KG1 (cell line): Measurements from ENCODE around the gene GCNT3.
A peak's percentile ranks its signal among the peaks of the same experiment; 100 is the strongest.
"Not testable (repeated sequence)": the region's sequence is repeated elsewhere in the genome, so short reads cannot be mapped to it uniquely, and the experiment has no call there.

Experiments used
- DNase-seq: peaks from one replicate; lab custom pipeline; 2025; lab: John Stamatoyannopoulos, UW

Gene GCNT3

GRCh38 chr15:59616379-59616778, 4.8 kb downstream of the GCNT3 start:
- no peak for DNase-seq

GRCh38 chr15:59618406-59618805, 6.8 kb downstream of the GCNT3 start:
- DNase-seq = no peak

- DNase-seq = peak; percentile 4
Observed at GRCh38 chr15:59622289-59622688, 10.7 kb downstream of the GCNT3 start.

GRCh38 chr15:59632714-59633113, 21.1 kb downstream of the GCNT3 start:
- no peak for DNase-seq

GRCh38 chr15:59636184-59636583, 24.6 kb downstream of the GCNT3 start:
- DNase-seq = no peak

GRCh38 chr15:59637507-59637906, 25.9 kb downstream of the GCNT3 start:
- not testable (repeated sequence) for DNase-seq

GRCh38 chr15:59642351-59642750, 30.8 kb downstream of the GCNT3 start:
- DNase-seq = no peak

- DNase-seq = no peak
Observed at GRCh38 chr15:59644756-59645155, 33.2 kb downstream of the GCNT3 start.

GRCh38 chr15:59645812-59646211, 34.2 kb downstream of the GCNT3 start:
- not testable (repeated sequence) for DNase-seq

GRCh38 chr15:59646277-59646676, 34.7 kb downstream of the GCNT3 start:
- no peak for DNase-seq

GRCh38 chr15:59647085-59647484, 35.5 kb downstream of the GCNT3 start:
- DNase-seq = no peak

- DNase-seq = no peak
Observed at GRCh38 chr15:59649603-59650002, 38.0 kb downstream of the GCNT3 start.

- no peak for DNase-seq
Observed at GRCh38 chr15:59654046-59654445, 42.5 kb downstream of the GCNT3 start.

- peak; percentile 90 for DNase-seq
Observed at GRCh38 chr15:59656897-59657634, 45.5 kb downstream of the GCNT3 start, which contains the start of gene GTF2A2. Gene GTF2A2 (minus strand): TSS chr15:59657515. CDS start chr15:59652277, 5,238 bp downstream.

- DNase-seq = no peak
Observed at GRCh38 chr15:59657635-59658125, 46.1 kb downstream of the GCNT3 start.

- no peak for DNase-seq
Observed at GRCh38 chr15:59659366-59659765, 47.8 kb downstream of the GCNT3 start.

GRCh38 chr15:59662260-59662659, 50.7 kb downstream of the GCNT3 start:
- no peak for DNase-seq

GRCh38 chr15:59668556-59668955, 57.0 kb downstream of the GCNT3 start:
- DNase-seq = no peak
